ENCODE data around the gene GRB7. TPM values are rescaled to one million over a fixed set of nuclear protein-coding genes. Genes with fewer than 3 reads are reported as not detected.

Gene GRB7
- total and polyA plus RNA-seq, 2 of the 4 experiments (the other 2 are of a cell fraction): 0.18 to 0.36 TPM

- Histone ChIP-seq H3K56ac (ENCODE audit: extremely low read depth, insufficient read depth, low read length) (no peak overlapping the region), H3K79me1 (ENCODE audit: low read depth in 1 of 2, low read length in 2 of 2) (peaks cover 8 to 16% of the 10 kb centered on the region in 2 experiments), H3K4ac (ENCODE audit: low read depth, low read length) (peak overlapping the region; percentile 93), H3K9ac (ENCODE audit: low read depth, low read length) (peak overlapping the region; percentile 87), H3K9me1 (ENCODE audit: insufficient read depth, low read length) (peaks cover 8% of the 10 kb centered on the region), H2BK5ac (ENCODE audit: low read depth, low read length, poor library complexity, severe bottlenecking) (no peak overlapping the region), H3K4me1 (ENCODE audit: control insufficient read depth, insufficient read depth, low read length) (peaks cover 9% of the 10 kb centered on the region), H3K27ac (ENCODE audit: insufficient read depth, low read length) (no peak overlapping the region), H4K91ac (ENCODE audit: insufficient read depth, low read depth, low read length) (peak overlapping the region; percentile 46; the same call in 1 of the 2 replicates), H3K23ac (ENCODE audit: low read depth, low read length) (peak overlapping the region; percentile 66; the same call in 1 of the 2 replicates), H3K4me3 (ENCODE audit: insufficient read depth, low read depth, low read length) (peak overlapping the region; percentile 81; the same call in 1 of the 2 replicates), H2AK5ac (ENCODE audit: low read depth, low read length) (peak overlapping the region; percentile 42; the same call in 1 of the 2 replicates), H2BK15ac (ENCODE audit: low read depth, low read length) (no peak overlapping the region), H2BK20ac (ENCODE audit: low read depth, low read length) (no peak overlapping the region), H4K20me1 (ENCODE audit: insufficient read depth, low read length) (no peaks in the 10 kb centered on the region), H2AK9ac (replicated peaks; ENCODE audit: low read depth, low read length, poor library complexity) (peak overlapping the region; percentile 83), H3K18ac (ENCODE audit: low read depth, low read length) (no peak overlapping the region), H2BK120ac (ENCODE audit: low read depth, low read length) (no peak overlapping the region), H3K14ac (replicated peaks; ENCODE audit: low read depth, low read length) (peak overlapping the region; percentile 78), H3K36me3 (ENCODE audit: control insufficient read depth, insufficient read depth, low read length) (peaks cover 4% of the 10 kb centered on the region; the same call in 1 of the 2 replicates), H3K27me3 (ENCODE audit: control insufficient read depth, insufficient read depth, low read length) (no peaks in the 10 kb centered on the region), H3K4me2 (ENCODE audit: low read depth, low read length) (peak overlapping the region; percentile 95), H2AFZ (replicated peaks; ENCODE audit: low read length, poor library complexity) (peak overlapping the region; percentile 87), H4K8ac (ENCODE audit: low read depth in 2 of 2, low read length in 2 of 2) (peak overlapping the region; percentile 98 to 99), H3K9me3 (ENCODE audit: control insufficient read depth, insufficient read depth, low read length) (no peaks in the 10 kb centered on the region), H4K5ac (ENCODE audit: low read depth, low read length) (peak overlapping the region; percentile 98)
- BruUV-seq (replicated peaks): no TSS peak
- no peak for ATAC-seq (ENCODE audit: low read depth)
- TF ChIP-seq CEBPB (IDR thresholded peaks at IDR 0.05; ENCODE audit: low read depth, low read length) (no peak), POLR2A (IDR thresholded peaks at IDR 0.05; ENCODE audit: low read depth, low read length) (no peak), CTCF (conservative IDR thresholded peaks at IDR 0.05; ENCODE audit: low read depth, low read length) (no peak), RCOR1 (IDR thresholded peaks at IDR 0.05; ENCODE audit: insufficient replicate concordance, low read length) (no peak), MAFK (IDR thresholded peaks at IDR 0.05; ENCODE audit: low read depth, low read length) (no peak), NFE2L2 (IDR thresholded peaks at IDR 0.05; ENCODE audit: low read depth, low read length) (no peak), BHLHE40 (IDR thresholded peaks at IDR 0.05; ENCODE audit: low read depth, low read length) (no peak), MAZ (IDR thresholded peaks at IDR 0.05; ENCODE audit: borderline replicate concordance, low read depth, low read length) (no peak), SMC3 (IDR thresholded peaks at IDR 0.05; ENCODE audit: low read depth, low read length) (no peak), CHD1 (IDR thresholded peaks at IDR 0.05; ENCODE audit: low read depth, low read length) (no peak), RFX5 (IDR thresholded peaks at IDR 0.05; ENCODE audit: low read depth, low read length) (no peak), FOS (IDR thresholded peaks at IDR 0.05; ENCODE audit: low read depth, low read length) (no peak), RAD21 (IDR thresholded peaks at IDR 0.05; ENCODE audit: low read length) (no peak), ELK1 (IDR thresholded peaks at IDR 0.05; ENCODE audit: borderline replicate concordance, low read depth, low read length) (no peak), MXI1 (IDR thresholded peaks at IDR 0.05; ENCODE audit: borderline replicate concordance, low read depth, low read length) (no peak)
- TF ChIP-seq, protein P1, sequence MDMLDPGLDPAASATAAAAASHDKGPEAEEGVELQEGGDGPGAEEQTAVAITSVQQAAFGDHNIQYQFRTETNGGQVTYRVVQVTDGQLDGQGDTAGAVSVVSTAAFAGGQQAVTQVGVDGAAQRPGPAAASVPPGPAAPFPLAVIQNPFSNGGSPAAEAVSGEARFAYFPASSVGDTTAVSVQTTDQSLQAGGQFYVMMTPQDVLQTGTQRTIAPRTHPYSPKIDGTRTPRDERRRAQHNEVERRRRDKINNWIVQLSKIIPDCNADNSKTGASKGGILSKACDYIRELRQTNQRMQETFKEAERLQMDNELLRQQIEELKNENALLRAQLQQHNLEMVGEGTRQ (IDR thresholded peaks at IDR 0.05; ENCODE audit: low read depth, low read length): no peak
- ChIA-PET CTCF (interaction anchor here (2.3 kb wide), 1 partner anchor 11 kb away, joined by 7 read pairs; the partner anchor contains the start of gene ERBB2), POLR2A (ENCODE audit: unreplicated experiment) (no interaction called here)
- DNase-seq: no peak
- no CpG with 5 or more reads among the region's 3 CpGs for WGBS, 2 experiments (ENCODE audit: extremely low coverage in 2 of 2, insufficient read length in 1 of 2)
- in situ Hi-C loops (cut with MboI; ENCODE audit: low sequenced_read_pairs) (no loop called here), intact Hi-C loops (cut with micrococcal nuclease) (no loop called here), dilution Hi-C loops (cut with HindIII; ENCODE audit: low sequenced_read_pairs, unreplicated experiment) (no loop called here)
Observed at GRCh38 chr17:39688945-39689344, 48.8 kb upstream of the GRB7 start.

Measured in IMR-90 (cell line).